Neural cell (in vitro differentiated cells): ENCODE measurements around the gene SMAD7. TPM values are rescaled to one million over a fixed set of nuclear protein-coding genes. Genes with fewer than 3 reads are reported as not detected.

Source experiments
- H2AFZ ChIP-seq: fragments of 200-600, 300-800 bp; sonication (generic), shearing (Covaris generic); 2 replicates; pipeline ENCODE4 v1.6.0; 2014; ENCODE audit warnings: low read depth, mild to moderate bottlenecking, antibody characterized with exemption, low read length, moderate library complexity
- H3F3A ChIP-seq: fragments of 200-600 bp; shearing (Covaris generic); 2 replicates; pipeline ENCODE4 v1.6.1; 2016; ENCODE audit warnings: mild to moderate bottlenecking, moderate library complexity, mixed read lengths, antibody characterized with exemption, low read length; ENCODE audit not compliant: insufficient read depth, poor library complexity, severe bottlenecking
- H3K27ac ChIP-seq: fragments of 200-600, 300-800 bp; sonication (generic), shearing (Covaris generic); 2 replicates; pipeline ENCODE4 v1.5.1; 2014; ENCODE audit warnings: mild to moderate bottlenecking, low read length, moderate library complexity
- H3K27me3 ChIP-seq: fragments of 300-800, 200-600 bp; sonication (generic), shearing (Covaris generic); 2 replicates; pipeline ENCODE4 v1.6.0; 2014; ENCODE audit warnings: mild to moderate bottlenecking, low read depth, low read length, moderate library complexity; ENCODE audit not compliant: insufficient read depth
- H3K36me3 ChIP-seq: fragments of 300-800, 200-600 bp; sonication (generic), shearing (Covaris generic); 2 replicates; pipeline ENCODE4 v1.5.1; 2014; ENCODE audit warnings: mild to moderate bottlenecking, antibody characterized with exemption, low read length, moderate library complexity; ENCODE audit not compliant: insufficient read depth
- H3K4me2 ChIP-seq: fragments of 300-800, 200-600 bp; sonication (generic), shearing (Covaris generic); 2 replicates; pipeline ENCODE4 v1.6.0; 2014; ENCODE audit warnings: mild to moderate bottlenecking, low read length
- H3K4me3 ChIP-seq: fragments of 300-800, 200-600 bp; sonication (generic), shearing (Covaris generic); 2 replicates; pipeline ENCODE4 v1.5.1; 2014; ENCODE audit warnings: mild to moderate bottlenecking, low read length, moderate library complexity
- H3K79me2 ChIP-seq: fragments of 200-600 bp; shearing (Covaris generic); replicated peaks from 2 replicates; pipeline ENCODE4 v1.6.0; 2014; ENCODE audit warnings: mild to moderate bottlenecking, low read length, moderate library complexity; ENCODE audit not compliant: insufficient read depth
- H3K9ac ChIP-seq: fragments of 300-800, 200-600 bp; sonication (generic), shearing (Covaris generic); 2 replicates; pipeline ENCODE4 v1.6.1; 2016; ENCODE audit warnings: mild to moderate bottlenecking, low read length, mixed read lengths
- H3K9me2 ChIP-seq: fragments of 200-600 bp; shearing (Covaris generic); 2 replicates; pipeline ENCODE4 v1.6.1; 2016; ENCODE audit warnings: mild to moderate bottlenecking, low read length, mixed read lengths; ENCODE audit not compliant: insufficient read depth
- H3K9me3 ChIP-seq: fragments of 200-600, 300-800 bp; sonication (generic), shearing (Covaris generic); 2 replicates; pipeline ENCODE4 v1.6.1; 2016; ENCODE audit warnings: mild to moderate bottlenecking, mixed run types, low read length, moderate library complexity, mixed read lengths
- H4K20me1 ChIP-seq: fragments of 200-600 bp; shearing (Covaris generic); 2 replicates; pipeline ENCODE4 v1.6.1; 2016; ENCODE audit warnings: mild to moderate bottlenecking, mixed run types; ENCODE audit not compliant: insufficient read depth
- EP300 ChIP-seq: fragments of 450-650 bp; conservative IDR thresholded peaks from 2 replicates; pipeline ENCODE4 v1.6.1; 2014; ENCODE audit warnings: antibody characterized with exemption, mild to moderate bottlenecking, moderate library complexity; ENCODE audit not compliant: poor library complexity, severe bottlenecking
- EZH2 ChIP-seq: fragments of 200-600, 300-800 bp; shearing (Covaris generic), sonication (generic); IDR thresholded peaks from 2 replicates; pipeline ENCODE4 v1.6.1; 2014; ENCODE audit warnings: antibody characterized with exemption, low read length, borderline replicate concordance, mild to moderate bottlenecking; ENCODE audit not compliant: insufficient read depth, poor library complexity, severe bottlenecking
- MXI1 ChIP-seq: fragments of 450-650 bp; conservative IDR thresholded peaks from 2 replicates; pipeline ENCODE4 v1.6.1; 2014; ENCODE audit warnings: antibody characterized with exemption, mild to moderate bottlenecking; ENCODE audit not compliant: poor library complexity, severe bottlenecking
- POLR2AphosphoS5 ChIP-seq: IDR thresholded peaks from 2 replicates; pipeline ENCODE4 v1.6.1; 2012
- RAD21 ChIP-seq: fragments of 450-650 bp; conservative IDR thresholded peaks from 2 replicates; pipeline ENCODE4 v1.6.1; 2014; ENCODE audit warnings: antibody characterized with exemption, mild to moderate bottlenecking, moderate library complexity
- REST ChIP-seq: IDR thresholded peaks from 2 replicates; pipeline ENCODE4 v1.6.1; 2012; ENCODE audit warnings: borderline replicate concordance
- SMC3 ChIP-seq: fragments of 450-650 bp; conservative IDR thresholded peaks from 2 replicates; pipeline ENCODE4 v1.6.1; 2014; ENCODE audit warnings: antibody characterized with exemption, mild to moderate bottlenecking, moderate library complexity; ENCODE audit not compliant: poor library complexity
- TAF1 ChIP-seq: IDR thresholded peaks from 2 replicates; pipeline ENCODE4 v1.6.1; 2012; ENCODE audit warnings: low read depth
- polyA plus RNA-seq: library from polyadenylated mRNA; depleted of rRNA; stranded (reverse); fragments of >200 nt; gene quantifications from 2 replicates; pipeline ENCODE4 v1.2.3, GENCODE V29; 2014
- TF ChIP-seq, protein P1 (sequence below): fragments of 450-650 bp; IDR thresholded peaks from 2 replicates; pipeline ENCODE4 v1.5.1; 2014; ENCODE audit warnings: antibody characterized with exemption, mild to moderate bottlenecking, moderate library complexity; ENCODE audit not compliant: poor library complexity, severe bottlenecking

Gene SMAD7
- polyA plus RNA-seq, 1 donor from 2014 or later: 3.8 TPM

- no peaks in the 10 kb centered on the region for H3K36me3 ChIP-seq
- no peak overlapping the region for H3K4me2 ChIP-seq
- H3K27ac ChIP-seq: no peak overlapping the region
- no peaks in the 10 kb centered on the region for H3K9me2 ChIP-seq
- H3K9ac ChIP-seq: no peak overlapping the region
- no peaks in the 10 kb centered on the region for H3K27me3 ChIP-seq
- no peaks in the 10 kb centered on the region for H3K79me2 ChIP-seq
- H3K4me3 ChIP-seq: no peak overlapping the region
- no peaks in the 10 kb centered on the region for H3F3A ChIP-seq
- no peak for TF ChIP-seq POLR2AphosphoS5
- no peak for TF ChIP-seq TAF1
- TF ChIP-seq RAD21: no peak
- no peak for TF ChIP-seq EZH2
- no peak for TF ChIP-seq MXI1
- no peak for TF ChIP-seq REST
- TF ChIP-seq EP300: no peak
- TF ChIP-seq, protein P1, sequence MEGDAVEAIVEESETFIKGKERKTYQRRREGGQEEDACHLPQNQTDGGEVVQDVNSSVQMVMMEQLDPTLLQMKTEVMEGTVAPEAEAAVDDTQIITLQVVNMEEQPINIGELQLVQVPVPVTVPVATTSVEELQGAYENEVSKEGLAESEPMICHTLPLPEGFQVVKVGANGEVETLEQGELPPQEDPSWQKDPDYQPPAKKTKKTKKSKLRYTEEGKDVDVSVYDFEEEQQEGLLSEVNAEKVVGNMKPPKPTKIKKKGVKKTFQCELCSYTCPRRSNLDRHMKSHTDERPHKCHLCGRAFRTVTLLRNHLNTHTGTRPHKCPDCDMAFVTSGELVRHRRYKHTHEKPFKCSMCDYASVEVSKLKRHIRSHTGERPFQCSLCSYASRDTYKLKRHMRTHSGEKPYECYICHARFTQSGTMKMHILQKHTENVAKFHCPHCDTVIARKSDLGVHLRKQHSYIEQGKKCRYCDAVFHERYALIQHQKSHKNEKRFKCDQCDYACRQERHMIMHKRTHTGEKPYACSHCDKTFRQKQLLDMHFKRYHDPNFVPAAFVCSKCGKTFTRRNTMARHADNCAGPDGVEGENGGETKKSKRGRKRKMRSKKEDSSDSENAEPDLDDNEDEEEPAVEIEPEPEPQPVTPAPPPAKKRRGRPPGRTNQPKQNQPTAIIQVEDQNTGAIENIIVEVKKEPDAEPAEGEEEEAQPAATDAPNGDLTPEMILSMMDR: no peak
- no peak for TF ChIP-seq SMC3
- no peaks in the 10 kb centered on the region for H4K20me1 ChIP-seq
- H3K9me3 ChIP-seq: peaks cover 5% of the 10 kb centered on the region
- H2AFZ ChIP-seq: no peak overlapping the region
Measured at GRCh38 chr18:48904091-48904490, 46.7 kb downstream of the SMAD7 start.

GRCh38 chr18:48902856-48903601 lies 47.7 kb downstream of the SMAD7 start:
- H3K4me3 ChIP-seq: no peak overlapping the region
- no peaks in the 10 kb centered on the region for H3F3A ChIP-seq
- H3K36me3 ChIP-seq: no peaks in the 10 kb centered on the region
- H3K9me3 ChIP-seq: peaks cover 5% of the 10 kb centered on the region
- H3K9me2 ChIP-seq: no peaks in the 10 kb centered on the region
- no peak overlapping the region for H2AFZ ChIP-seq
- H3K4me2 ChIP-seq: no peak overlapping the region
- TF ChIP-seq POLR2AphosphoS5: no peak
- no peak for TF ChIP-seq RAD21
- TF ChIP-seq SMC3: no peak
- TF ChIP-seq, protein P1: no peak
- TF ChIP-seq EP300: no peak
- TF ChIP-seq MXI1: no peak
- TF ChIP-seq EZH2: no peak
- TF ChIP-seq REST: no peak
- H4K20me1 ChIP-seq: no peaks in the 10 kb centered on the region
- no peaks in the 10 kb centered on the region for H3K79me2 ChIP-seq
- no peak overlapping the region for H3K9ac ChIP-seq
- H3K27me3 ChIP-seq: no peaks in the 10 kb centered on the region
- H3K27ac ChIP-seq: no peak overlapping the region
